ENCODE results near the gene ST6GALNAC3.

GRCh38 chr1:76496871-76497270 lies 422.3 kb downstream of the ST6GALNAC3 start:
- TF ChIP-seq CTCF (IDR thresholded peaks at IDR 0.05), result no peak
- TF ChIP-seq POLR2A (IDR thresholded peaks at IDR 0.05), result no peak

Data from heart left ventricle (tissue), 13 donors.